Activated naive CD4-positive, alpha-beta T cell treated with anti-CD3 and anti-CD28 coated beads for 36 hours (primary cell): ENCODE results near the gene ZBTB16. TPM values are rescaled to one million over a fixed set of nuclear protein-coding genes. Genes with fewer than 3 reads are reported as not detected.

Experiments
- CTCF ChIA-PET: fragments of 350-600 bp; sonication (Branson Sonifier 250); formaldehyde crosslinking; loops from one replicate; lab custom pipeline; 2021; ENCODE audit warnings: antibody characterized with exemption; lab: Charles Lee
- DNase-seq: peaks from one replicate; pipeline ENCODE4 v3.0.0-alpha.2; 2020
- H3K27ac Mint-ChIP-seq: one replicate; pipeline ENCODE4 v1.8.0; 2021; ENCODE audit warnings: mild to moderate bottlenecking, mixed read lengths
- H3K27me3 Mint-ChIP-seq: one replicate; pipeline ENCODE4 v1.8.0; 2021; ENCODE audit warnings: low read depth, mixed read lengths
- H3K36me3 Mint-ChIP-seq: one replicate; pipeline ENCODE4 v1.8.0; 2021; ENCODE audit warnings: low read depth, mixed read lengths
- H3K4me1 Mint-ChIP-seq: one replicate; pipeline ENCODE4 v1.8.0; 2021; ENCODE audit warnings: low read depth, mixed read lengths
- H3K4me3 Mint-ChIP-seq: one replicate; pipeline ENCODE4 v1.8.0; 2021; ENCODE audit warnings: mild to moderate bottlenecking, moderate library complexity, mixed read lengths
- H3K9me3 Mint-ChIP-seq: one replicate; pipeline ENCODE4 v1.8.0; 2021; ENCODE audit warnings: mixed read lengths
- intact Hi-C: fragments of 100-400 bp; cut with micrococcal nuclease; formaldehyde crosslinking; loops from one replicate; pipeline ENCODE4 v1.15.1; 2023
- total RNA-seq, 2 experiments: library from RNA; stranded (reverse); gene quantifications; one replicate each; pipeline ENCODE4 v1.2.3, GENCODE V29; 2021

ZBTB16 gene
- total RNA-seq, 2 experiments from 2014 or later, result 1.5 to 2.3 TPM

GRCh38 chr11:114253771-114254170 is 194.3 kb downstream of the ZBTB16 start:
- Mint-ChIP-seq H3K27me3 (no peaks in the 10 kb centered on the region), H3K4me3 (no peak overlapping the region), H3K27ac (no peak overlapping the region), H3K36me3 (peaks cover 3% of the 10 kb centered on the region), H3K4me1 (no peaks in the 10 kb centered on the region), H3K9me3 (no peaks in the 10 kb centered on the region)
- DNase-seq, result no peak
- intact Hi-C loops, result no loop called here
- CTCF ChIA-PET, result interaction anchor here (1.0 to 1.4 kb wide), 2 partner anchors 7 to 218 kb away, joined by 3 read pairs; no protein-coding TSS in a partner anchor

GRCh38 chr11:114254571-114255146 is 195.1 kb downstream of the ZBTB16 start:
- DNase-seq, result no peak
- CTCF ChIA-PET, result no interaction called here
- H3K4me3 Mint-ChIP-seq, result no peak overlapping the region
- intact Hi-C loops, result no loop called here
- H3K9me3 Mint-ChIP-seq, result no peaks in the 10 kb centered on the region
- no peaks in the 10 kb centered on the region for H3K27me3 Mint-ChIP-seq
- no peak overlapping the region for H3K27ac Mint-ChIP-seq
- H3K4me1 Mint-ChIP-seq, result no peaks in the 10 kb centered on the region
- H3K36me3 Mint-ChIP-seq, result peaks cover 3% of the 10 kb centered on the region

- Mint-ChIP-seq H3K9me3 (no peaks in the 10 kb centered on the region), H3K4me3 (no peak overlapping the region), H3K27me3 (no peaks in the 10 kb centered on the region), H3K27ac (no peak overlapping the region), H3K4me1 (no peaks in the 10 kb centered on the region), H3K36me3 (peaks cover 1% of the 10 kb centered on the region)
- CTCF ChIA-PET, result no interaction called here
- intact Hi-C loops, result no loop called here
- no peak for DNase-seq
Measured at GRCh38 chr11:114255289-114255688, 195.8 kb downstream of the ZBTB16 start.

- H3K36me3 Mint-ChIP-seq, result no peaks in the 10 kb centered on the region
- H3K9me3 Mint-ChIP-seq, result no peaks in the 10 kb centered on the region
- H3K4me1 Mint-ChIP-seq, result no peaks in the 10 kb centered on the region
- H3K4me3 Mint-ChIP-seq, result no peak overlapping the region
- CTCF ChIA-PET, result interaction anchor here (0.7 to 0.8 kb wide), 3 partner anchors 12 to 514 kb away, joined by 3 to 4 read pairs (median 3); no protein-coding TSS in a partner anchor
- intact Hi-C loops, result no loop called here
- DNase-seq, result no peak
- H3K27me3 Mint-ChIP-seq, result no peaks in the 10 kb centered on the region
- H3K27ac Mint-ChIP-seq, result no peak overlapping the region
Measured at GRCh38 chr11:114256176-114256966, 196.9 kb downstream of the ZBTB16 start.

DNA sequence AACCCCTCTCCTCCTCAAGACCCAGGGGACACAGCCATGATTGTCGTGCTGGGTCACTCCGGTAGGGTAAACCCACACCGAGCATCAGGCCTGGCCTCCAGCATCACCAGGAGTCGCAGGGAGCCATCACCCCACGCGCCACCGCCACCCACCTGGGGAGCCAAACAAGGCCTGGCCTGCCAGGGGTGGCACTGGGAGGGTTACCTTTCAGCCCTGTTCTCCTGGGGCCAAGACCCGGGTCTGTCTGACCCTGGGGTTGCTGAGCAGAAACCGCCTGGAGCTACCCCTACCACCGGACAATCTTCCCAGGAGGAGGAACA is 197.4 kb downstream of the ZBTB16 start:
- Mint-ChIP-seq H3K36me3 (no peaks in the 10 kb centered on the region), H3K4me1 (no peaks in the 10 kb centered on the region), H3K27ac (no peak overlapping the region), H3K9me3 (no peaks in the 10 kb centered on the region), H3K27me3 (no peaks in the 10 kb centered on the region), H3K4me3 (no peak overlapping the region)
- CTCF ChIA-PET, result no interaction called here
- no peak for DNase-seq
- intact Hi-C loops, result no loop called here

DNA sequence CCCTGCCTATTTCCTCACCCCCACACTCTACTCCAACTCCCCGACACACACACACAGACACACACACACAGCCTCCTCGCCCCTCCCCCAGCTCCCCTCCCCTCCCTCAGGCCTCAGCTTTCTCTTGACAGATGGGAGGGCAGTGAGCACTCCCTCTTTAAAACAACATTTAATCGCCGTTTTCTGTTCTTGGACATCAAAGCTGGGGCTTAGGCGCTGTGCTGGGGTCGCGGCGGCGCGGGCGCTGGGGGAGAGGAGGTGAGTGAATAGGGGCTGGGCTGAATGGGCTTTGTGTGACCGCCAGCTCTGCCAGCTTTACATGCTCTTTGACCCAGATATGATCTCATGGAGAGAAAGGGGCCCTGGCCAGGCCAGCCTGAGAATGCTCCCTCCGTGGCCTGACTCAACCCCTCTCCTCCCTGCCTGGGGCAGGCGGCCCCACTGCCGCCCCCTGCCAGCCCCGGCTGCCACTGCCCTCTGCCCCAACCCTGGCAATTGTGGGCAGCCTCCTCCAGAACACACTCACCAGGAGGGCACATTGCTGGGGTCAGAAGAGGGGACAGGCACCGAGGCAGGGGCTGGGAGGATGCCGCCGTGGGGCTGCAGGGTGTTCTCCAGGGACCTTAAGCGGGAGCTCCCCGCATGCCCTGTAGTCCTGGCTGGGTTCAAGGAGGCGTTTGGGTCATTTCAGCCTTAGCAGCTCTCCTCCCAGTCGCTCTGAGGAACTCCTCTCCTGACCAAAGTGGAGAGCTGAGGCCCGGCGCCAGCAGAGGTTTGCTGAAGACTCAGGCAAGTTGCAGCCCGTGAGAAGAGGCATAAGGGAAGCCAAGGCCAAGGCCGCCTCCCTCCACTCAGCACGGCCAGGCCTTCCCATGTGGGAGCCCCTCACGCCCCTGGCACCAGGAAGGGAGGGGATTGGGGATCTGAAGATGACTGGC is 198.4 kb downstream of the ZBTB16 start:
- no peaks in the 10 kb centered on the region for H3K27me3 Mint-ChIP-seq
- intact Hi-C loops, result no loop called here
- CTCF ChIA-PET, result interaction anchor here (0.7 to 8.3 kb wide), 3 partner anchors 263 to 361 kb away, joined by 3 to 125 read pairs (median 108); no protein-coding TSS in a partner anchor
- no peaks in the 10 kb centered on the region for H3K36me3 Mint-ChIP-seq
- H3K4me1 Mint-ChIP-seq, result no peaks in the 10 kb centered on the region
- no peak overlapping the region for H3K27ac Mint-ChIP-seq
- H3K4me3 Mint-ChIP-seq, result no peak overlapping the region
- H3K9me3 Mint-ChIP-seq, result no peaks in the 10 kb centered on the region
- no peak for DNase-seq

GRCh38 chr11:114258696-114259095 is 199.2 kb downstream of the ZBTB16 start:
- no peaks in the 10 kb centered on the region for H3K36me3 Mint-ChIP-seq
- no peak overlapping the region for H3K4me3 Mint-ChIP-seq
- no peaks in the 10 kb centered on the region for H3K27me3 Mint-ChIP-seq
- CTCF ChIA-PET, result interaction anchor here (0.7 to 8.3 kb wide), 6 partner anchors 39 to 452 kb away, joined by 3 to 125 read pairs (median 38); no protein-coding TSS in a partner anchor
- H3K27ac Mint-ChIP-seq, result no peak overlapping the region
- H3K9me3 Mint-ChIP-seq, result no peaks in the 10 kb centered on the region
- no peaks in the 10 kb centered on the region for H3K4me1 Mint-ChIP-seq
- intact Hi-C loops, result no loop called here
- no peak for DNase-seq

DNA sequence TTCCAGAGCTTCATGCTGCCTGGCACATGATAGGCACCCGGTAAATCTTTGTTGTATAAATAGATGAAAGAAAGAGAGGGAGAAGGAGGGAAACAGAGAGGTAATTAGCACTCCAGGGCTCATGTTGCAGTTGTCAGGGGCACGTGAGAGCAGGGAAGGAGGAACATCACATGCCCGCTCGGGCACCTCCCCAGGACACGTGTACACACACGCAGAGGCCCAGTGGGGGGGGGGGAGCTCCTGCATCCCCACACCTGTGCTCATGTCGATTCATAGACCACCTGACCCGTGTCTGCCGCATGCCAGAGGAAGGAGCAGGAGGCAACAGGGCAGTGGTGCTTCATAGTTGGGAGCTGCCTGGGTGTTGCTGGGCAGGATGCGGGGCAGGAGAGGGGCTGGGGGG is 199.6 kb downstream of the ZBTB16 start:
- CTCF ChIA-PET, result interaction anchor here (0.7 to 8.3 kb wide), 9 partner anchors 40 to 453 kb away, joined by 3 to 125 read pairs (median 3); no protein-coding TSS in a partner anchor
- Mint-ChIP-seq H3K27ac (no peak overlapping the region), H3K4me1 (no peaks in the 10 kb centered on the region)

GRCh38 chr11:114259551-114259983 is 200.1 kb downstream of the ZBTB16 start:
- CTCF ChIA-PET, result interaction anchor here (0.7 to 8.3 kb wide), 16 partner anchors 13 to 454 kb away, joined by 3 to 125 read pairs (median 4); no protein-coding TSS in a partner anchor
- intact Hi-C loops, result no loop called here

More for the DNA sequence above, 199.6 kb downstream of the ZBTB16 start:
- Mint-ChIP-seq H3K27me3 (no peaks in the 10 kb centered on the region), H3K4me3 (no peak overlapping the region), H3K36me3 (no peaks in the 10 kb centered on the region), H3K9me3 (no peaks in the 10 kb centered on the region)
- intact Hi-C loops, result no loop called here
- no peak for DNase-seq

DNA sequence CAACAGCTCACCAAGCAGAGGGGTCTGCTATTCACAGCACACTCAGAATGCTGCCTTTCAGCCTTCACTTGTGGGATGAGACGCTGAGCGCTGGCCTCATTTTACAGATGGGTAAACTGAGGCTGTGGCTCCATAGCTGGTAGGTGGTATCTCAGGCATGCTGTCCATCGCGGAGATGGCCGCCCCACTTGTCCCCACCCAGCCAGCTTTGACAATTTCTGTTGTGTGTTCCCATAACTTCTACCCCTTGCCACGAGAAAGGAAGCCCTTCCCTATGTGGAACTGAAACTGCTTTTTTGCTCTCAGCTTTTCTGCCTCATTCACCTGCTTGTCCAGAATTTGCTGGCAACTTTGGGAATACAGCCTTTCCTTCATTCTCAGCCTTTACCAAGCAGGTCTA is 200.6 kb downstream of the ZBTB16 start:
- Mint-ChIP-seq H3K9me3 (no peaks in the 10 kb centered on the region), H3K4me3 (no peak overlapping the region), H3K36me3 (no peaks in the 10 kb centered on the region), H3K4me1 (no peaks in the 10 kb centered on the region), H3K27ac (no peak overlapping the region), H3K27me3 (no peaks in the 10 kb centered on the region)
- intact Hi-C loops, result loop anchor here (2.0 to 5.0 kb wide), 3 partner anchors 78 to 953 kb away; no protein-coding TSS in a partner anchor
- no peak for DNase-seq
- CTCF ChIA-PET, result interaction anchor here (0.9 to 8.3 kb wide), 32 partner anchors 9 to 454 kb away, joined by 3 to 125 read pairs (median 6); no protein-coding TSS in a partner anchor

More at GRCh38 chr11:114259551-114259983, 200.1 kb downstream of the ZBTB16 start:
- H3K27me3 Mint-ChIP-seq, result no peaks in the 10 kb centered on the region
- no peaks in the 10 kb centered on the region for H3K9me3 Mint-ChIP-seq
- H3K4me3 Mint-ChIP-seq, result no peak overlapping the region
- H3K36me3 Mint-ChIP-seq, result no peaks in the 10 kb centered on the region
- H3K27ac Mint-ChIP-seq, result no peak overlapping the region
- H3K4me1 Mint-ChIP-seq, result no peaks in the 10 kb centered on the region
- no peak for DNase-seq

DNA sequence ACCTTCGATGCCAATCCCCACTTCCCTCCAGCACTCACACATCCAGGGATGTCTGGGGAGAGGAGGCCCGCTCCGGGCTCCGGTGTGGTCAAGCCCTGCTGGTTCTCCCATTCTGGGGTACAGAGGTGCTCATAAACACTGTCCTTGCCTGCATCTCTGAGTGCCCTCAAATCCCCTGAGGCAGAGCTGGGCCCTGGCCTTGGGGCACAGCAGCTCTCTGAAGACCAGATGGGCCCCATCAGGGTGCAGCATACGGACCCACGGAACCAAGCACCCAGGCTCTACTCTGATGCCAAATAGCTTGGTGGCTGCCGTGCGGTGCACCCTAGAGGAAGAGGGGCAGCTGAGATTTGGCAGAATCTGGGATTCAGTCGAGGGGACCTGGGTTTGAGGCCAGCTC is 201.0 kb downstream of the ZBTB16 start:
- CTCF ChIA-PET, result interaction anchor here (0.6 to 8.3 kb wide), 38 partner anchors 8 to 455 kb away, joined by 3 to 125 read pairs (median 4); no protein-coding TSS in a partner anchor
- H3K36me3 Mint-ChIP-seq, result no peaks in the 10 kb centered on the region
- H3K4me1 Mint-ChIP-seq, result no peaks in the 10 kb centered on the region
- intact Hi-C loops, result loop anchor here (2.0 to 5.0 kb wide), 3 partner anchors 78 to 953 kb away; no protein-coding TSS in a partner anchor
- H3K4me3 Mint-ChIP-seq, result no peak overlapping the region
- DNase-seq, result no peak
- H3K27ac Mint-ChIP-seq, result no peak overlapping the region
- no peaks in the 10 kb centered on the region for H3K9me3 Mint-ChIP-seq
- no peaks in the 10 kb centered on the region for H3K27me3 Mint-ChIP-seq
